Stimulated activated CD4-positive, alpha-beta T cell treated with anti-CD3 and anti-CD28 coated beads, TNF-alpha, amount 100 ng/mL, for 48 hours (primary cell): Measurements from ENCODE around the gene PRDM16.

Experiments
- DNase-seq, 3 donors: peaks; one replicate each; pipeline ENCODE4 v3.0.0-alpha.2; 2020; ENCODE audit warnings: low read depth in 3 of 3

PRDM16 gene

GRCh38 chr1:3372317-3372716 lies 303.3 kb downstream of the PRDM16 start:
- peak in 2 of 3 donors; percentile 1 to 3 for DNase-seq

- no peak for DNase-seq
Observed at GRCh38 chr1:3373175-3373574, 304.2 kb downstream of the PRDM16 start.

- no peak for DNase-seq
Observed at GRCh38 chr1:3373700-3374405, 304.9 kb downstream of the PRDM16 start.

DNA sequence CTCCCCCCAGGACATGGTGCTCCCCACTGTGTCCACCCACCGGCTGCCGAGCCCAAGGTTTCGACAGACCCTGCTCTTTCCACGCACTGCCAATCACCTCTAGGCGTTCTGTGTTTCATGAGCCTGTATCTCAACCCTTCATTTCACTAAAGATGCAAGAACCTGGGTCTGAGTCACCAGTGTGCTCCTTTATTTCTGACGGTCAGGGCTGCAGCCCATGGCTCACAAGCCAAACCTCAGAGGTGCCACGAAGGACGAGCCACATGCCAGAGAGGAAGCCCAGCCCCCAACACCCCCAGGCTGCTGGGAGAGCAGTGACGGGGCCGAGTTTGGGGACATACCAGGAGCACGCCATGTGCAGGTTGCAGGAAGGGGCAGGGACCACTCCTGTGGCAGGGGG lies 306.2 kb downstream of the PRDM16 start:
- no peak for DNase-seq

DNA sequence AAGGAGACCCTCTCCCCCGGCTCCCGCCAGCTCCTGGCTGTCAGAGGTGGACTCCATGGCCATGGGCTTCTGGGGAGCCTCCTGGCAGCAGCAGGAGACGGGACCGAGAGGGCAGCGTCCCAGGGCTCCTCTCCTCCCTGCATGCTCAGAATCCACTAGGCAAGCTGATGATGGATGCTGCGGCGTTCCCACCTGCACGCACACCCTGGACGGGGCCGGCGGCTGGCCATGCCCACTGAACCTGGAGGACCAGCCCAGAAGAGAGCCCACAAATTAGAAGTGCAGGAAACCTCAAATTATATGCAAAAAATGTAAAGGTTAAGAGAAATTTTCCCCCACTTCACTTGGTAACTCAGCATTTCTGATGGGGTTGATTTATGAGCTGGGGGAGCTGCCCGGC lies 308.2 kb downstream of the PRDM16 start:
- DNase-seq = no peak

GRCh38 chr1:3377604-3378279 lies 308.7 kb downstream of the PRDM16 start:
- DNase-seq = no peak

DNA sequence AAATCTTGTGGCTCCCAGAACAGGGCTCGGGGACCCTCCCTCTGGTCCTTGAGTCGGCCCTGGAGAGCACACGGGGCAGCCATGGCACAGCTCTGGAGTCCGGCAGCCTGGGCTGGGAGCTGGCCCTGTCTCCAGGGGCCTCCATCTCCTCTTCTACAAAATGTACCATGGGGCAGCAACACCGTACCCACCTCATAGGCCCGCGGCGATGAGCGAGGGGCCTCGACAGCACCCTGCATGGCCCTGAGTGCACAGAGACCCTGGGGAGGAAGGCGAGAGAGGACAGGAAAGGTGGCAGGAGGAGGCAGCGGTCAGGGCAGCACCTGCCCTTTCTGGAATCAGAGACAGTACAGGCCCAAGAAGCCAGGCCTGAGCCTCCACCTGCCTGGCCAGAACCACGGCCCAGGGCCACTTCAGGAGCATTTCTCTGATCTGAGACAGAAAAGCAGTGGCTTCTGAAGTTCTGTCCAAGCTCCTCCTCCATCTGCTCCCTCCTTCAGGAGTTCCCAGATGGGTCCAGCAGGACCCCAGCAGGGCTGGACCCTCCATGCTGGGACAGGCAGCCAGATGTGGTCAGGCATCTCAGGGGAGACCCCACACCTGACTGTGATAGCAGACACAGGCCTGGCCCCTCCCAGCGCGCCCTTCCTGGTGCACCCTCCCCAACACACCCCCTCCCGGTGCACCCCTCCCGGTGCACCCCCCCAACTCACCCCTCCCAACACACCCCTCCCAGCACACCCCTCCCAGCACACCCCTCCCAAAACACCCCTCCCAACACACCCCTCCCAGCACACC lies 309.6 kb downstream of the PRDM16 start:
- no peak for DNase-seq

GRCh38 chr1:3379934-3380333 lies 310.9 kb downstream of the PRDM16 start:
- DNase-seq = no peak

- DNase-seq = no peak
Observed at GRCh38 chr1:3380469-3380868, 311.5 kb downstream of the PRDM16 start.

DNA sequence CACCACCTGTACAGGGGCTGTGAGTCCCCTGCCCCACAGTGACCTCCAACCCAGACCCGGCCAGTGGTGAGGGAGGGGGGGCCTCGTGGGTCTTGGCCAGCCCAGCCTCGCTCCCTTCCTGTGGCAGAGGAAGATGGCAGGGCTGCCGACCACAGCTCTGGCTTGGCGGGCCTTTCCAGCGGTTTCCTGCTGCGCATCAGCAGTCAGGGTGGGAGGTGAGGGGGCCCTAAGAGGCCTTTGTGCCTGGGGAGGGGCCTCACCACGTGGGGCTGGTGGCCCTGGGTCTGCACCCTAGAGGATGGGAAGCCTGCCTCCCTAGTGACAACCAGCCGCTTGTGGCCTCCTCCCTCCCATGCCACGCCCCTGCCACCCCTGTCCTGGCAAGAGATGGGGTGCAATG lies 312.9 kb downstream of the PRDM16 start:
- no peak for DNase-seq

- DNase-seq = no peak
Observed at GRCh38 chr1:3382326-3383057, 313.5 kb downstream of the PRDM16 start.

DNA sequence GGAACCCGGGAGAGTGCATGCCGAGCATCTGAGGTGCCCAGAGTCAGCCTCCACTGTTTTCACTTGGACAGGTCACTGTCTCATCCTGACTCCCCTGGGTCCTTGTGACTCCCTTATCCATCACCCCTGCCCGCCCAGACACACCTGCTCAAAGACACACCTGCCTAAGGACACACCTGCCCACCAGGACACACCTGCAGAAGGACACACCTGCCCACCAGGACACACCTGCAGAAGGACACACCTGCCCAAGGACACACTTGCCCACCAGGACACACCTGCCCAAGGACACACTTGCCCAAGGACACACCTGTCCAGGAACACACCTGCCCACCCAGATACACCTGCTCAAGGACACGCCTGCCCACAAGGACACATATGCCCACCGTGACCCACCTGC lies 314.7 kb downstream of the PRDM16 start:
- DNase-seq = no peak

DNA sequence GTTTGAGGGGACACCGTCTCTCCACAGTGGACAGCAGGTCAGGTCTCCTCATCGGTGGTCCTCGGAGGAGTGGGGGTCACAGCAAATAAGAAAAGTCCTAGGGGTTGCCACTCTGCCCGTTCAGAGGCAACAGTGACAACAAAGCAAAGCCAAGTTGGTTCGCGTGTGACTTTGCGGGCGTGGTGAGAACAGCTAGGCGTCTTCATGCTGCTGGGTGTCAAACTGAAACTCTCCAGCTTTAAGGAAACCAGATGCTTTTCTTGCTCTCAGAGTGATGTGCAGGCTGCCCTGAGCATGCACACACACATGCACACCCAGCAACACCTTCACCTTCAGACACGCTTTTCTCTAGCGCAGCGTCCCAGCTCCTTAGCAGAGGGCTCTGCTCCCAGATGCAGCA lies 315.4 kb downstream of the PRDM16 start:
- DNase-seq = no peak

DNA sequence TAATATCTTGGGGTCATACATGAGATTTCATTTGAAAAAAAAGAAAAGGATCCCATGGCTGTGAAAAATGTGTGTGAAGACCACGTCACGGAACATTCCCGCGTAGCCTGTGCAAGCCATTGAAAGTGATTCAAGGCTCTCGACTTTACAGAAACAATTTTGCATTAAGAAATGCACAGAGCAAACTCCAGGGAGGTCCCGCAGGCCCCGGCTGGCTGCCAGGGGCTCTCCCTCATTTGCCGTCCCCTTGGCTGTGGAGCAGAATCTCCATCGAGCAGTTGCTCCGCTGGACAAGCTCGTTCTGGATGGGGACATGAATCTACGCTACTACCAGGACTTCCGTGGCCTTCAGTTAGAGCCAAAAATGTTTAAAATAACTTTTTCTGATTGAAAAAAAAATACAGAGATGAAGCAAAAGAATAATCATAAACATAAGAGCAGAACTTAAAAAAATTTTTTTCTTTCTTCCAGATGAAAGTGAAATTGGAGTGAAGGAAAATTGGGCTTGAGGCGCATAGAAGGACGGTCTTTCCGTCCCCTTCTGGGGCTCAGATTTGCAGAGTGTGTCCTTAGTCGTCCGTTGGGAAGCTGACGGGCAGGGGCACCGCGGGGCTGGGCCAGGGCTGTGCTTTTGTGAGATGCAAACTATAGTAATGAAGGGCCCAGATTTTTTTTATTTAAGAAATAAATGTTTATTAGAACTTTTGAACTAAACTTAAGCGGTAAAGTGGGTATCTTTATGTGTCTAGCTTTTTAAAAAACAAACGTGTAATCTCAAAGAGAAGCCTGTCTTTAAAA lies 317.4 kb downstream of the PRDM16 start:
- DNase-seq = no peak

- DNase-seq = no peak
Observed at GRCh38 chr1:3387401-3387800, 318.4 kb downstream of the PRDM16 start.

DNA sequence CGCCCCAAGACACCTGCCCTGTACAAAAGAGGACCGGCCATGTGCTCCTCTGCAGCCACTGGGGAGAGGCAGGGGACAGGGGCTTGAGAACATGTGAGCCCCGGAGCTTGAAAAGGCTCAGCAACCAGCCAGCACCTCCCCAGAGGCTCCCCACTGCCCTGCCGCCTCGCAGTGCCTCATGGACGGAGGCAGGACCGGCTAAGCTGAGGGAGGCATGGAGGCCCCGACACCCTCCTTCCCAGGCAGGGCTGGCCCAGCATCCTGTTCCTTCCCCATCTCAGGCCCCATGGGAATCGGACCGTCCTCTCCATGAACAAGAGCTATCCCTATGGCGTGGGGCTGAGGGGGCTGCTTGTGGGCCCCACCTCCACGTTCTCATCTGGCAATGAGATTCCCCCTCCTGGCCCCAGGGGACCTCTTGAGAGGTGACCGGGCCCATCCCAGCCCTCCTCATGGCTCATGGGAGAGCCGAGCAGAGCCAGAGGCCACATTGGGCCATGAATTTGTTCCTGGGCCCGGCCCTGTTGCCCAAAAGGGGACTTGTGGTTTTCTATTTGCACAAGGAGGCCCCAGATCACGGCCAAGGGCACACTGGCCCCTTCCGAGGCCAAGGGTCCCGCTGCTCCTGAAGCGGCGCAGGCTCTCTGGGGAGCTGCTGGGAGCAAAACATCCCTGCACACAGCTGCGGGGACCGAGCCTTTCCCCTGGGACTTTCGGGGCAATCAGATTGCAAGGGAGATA lies 320.3 kb downstream of the PRDM16 start:
- DNase-seq = no peak

- no peak for DNase-seq
Observed at GRCh38 chr1:3390291-3390690, 321.3 kb downstream of the PRDM16 start.

DNA sequence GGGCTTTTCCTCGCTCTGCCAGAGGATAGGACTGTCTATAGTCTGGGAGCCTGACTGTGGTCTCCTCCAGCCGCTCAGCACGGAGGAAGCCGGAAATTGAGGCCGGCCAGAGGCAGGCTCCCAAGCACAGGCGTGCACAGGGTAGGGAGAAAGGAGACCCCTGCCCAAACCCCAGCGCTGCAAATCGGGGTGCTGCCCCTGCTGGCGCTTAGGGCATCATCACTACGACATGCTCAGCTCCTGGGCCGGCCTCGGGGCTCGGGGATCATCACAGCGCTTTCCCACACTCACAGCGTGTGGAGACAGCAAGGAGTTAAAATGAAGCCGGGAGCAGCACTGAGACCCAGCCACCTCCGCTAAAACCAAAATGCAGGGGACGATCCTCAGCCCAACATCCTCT lies 322.7 kb downstream of the PRDM16 start:
- DNase-seq = no peak

DNA sequence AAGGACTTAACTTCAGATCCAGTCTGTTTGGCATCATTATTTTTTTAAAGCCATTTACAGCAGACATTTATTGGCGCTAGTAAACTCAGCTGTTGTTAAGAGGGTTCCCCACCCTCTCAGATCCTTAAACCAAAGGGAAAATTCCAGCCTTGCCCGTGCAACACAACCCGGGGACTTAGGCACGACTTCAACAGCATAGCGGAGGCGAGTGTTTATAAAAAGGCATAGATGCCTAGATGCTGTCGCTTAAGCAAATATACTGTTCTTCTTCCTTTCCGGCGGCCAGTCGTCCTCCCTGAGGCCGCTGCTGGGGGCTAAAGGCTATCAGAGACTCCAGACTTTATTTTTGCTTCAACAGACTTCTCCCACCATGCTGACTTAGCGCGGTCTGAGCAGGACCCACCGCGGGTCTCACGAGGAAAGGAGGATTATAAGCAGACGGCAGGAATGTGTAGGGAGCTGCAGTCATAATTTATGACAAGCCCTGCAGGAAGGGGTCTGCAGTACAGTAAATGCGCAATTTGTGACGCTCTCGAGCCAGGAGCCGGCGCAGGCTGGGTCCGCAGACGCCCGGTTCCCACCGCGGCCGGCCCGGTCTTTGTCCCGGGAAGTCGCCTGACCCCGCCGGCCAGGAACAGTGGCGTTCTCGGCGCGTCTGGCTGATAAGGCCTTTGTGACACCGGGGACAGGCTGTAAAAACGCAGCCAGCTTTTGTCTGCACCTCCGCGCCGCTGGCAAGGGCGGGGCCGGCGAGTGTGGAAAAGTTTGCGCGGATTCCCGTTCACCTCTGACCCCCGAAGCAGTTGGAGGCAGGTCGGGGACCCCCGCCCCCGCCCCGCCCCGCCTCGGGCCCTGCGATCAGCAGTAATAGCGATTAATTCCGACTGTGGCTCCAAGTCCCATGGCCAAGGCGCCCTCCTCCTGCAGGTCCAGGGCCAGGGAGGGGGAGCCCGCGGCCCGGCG lies 324.3 kb downstream of the PRDM16 start:
- no peak for DNase-seq
